ENCODE measurements around the gene KCNG2.

KCNG2 gene

GRCh38 chr18:79944126-79944731 is 146.5 kb downstream of the KCNG2 start:
- peak overlapping the region; percentile 16 for H3K9ac ChIP-seq (ENCODE audit: low read depth, low read length, poor library complexity, severe bottlenecking)
- no peaks in the 10 kb centered on the region for H3K27me3 ChIP-seq (ENCODE audit: insufficient read depth, low read length, poor library complexity, severe bottlenecking)
- H4K20me1 ChIP-seq (ENCODE audit: insufficient read depth, low read length, poor library complexity, severe bottlenecking): peaks cover 13% of the 10 kb centered on the region
- peaks cover 57% of the 10 kb centered on the region for H3K79me2 ChIP-seq (ENCODE audit: insufficient read depth, low read length)
- peaks cover 34% of the 10 kb centered on the region for H3K4me1 ChIP-seq (ENCODE audit: insufficient read depth, low read length, poor library complexity, severe bottlenecking)
- peaks cover 17% of the 10 kb centered on the region; the same call in 1 of the 2 replicates for H3K36me3 ChIP-seq (ENCODE audit: insufficient read depth, low read length)
- no peak overlapping the region for H3K4me3 ChIP-seq (ENCODE audit: low read length, poor library complexity, severe bottlenecking)
- no peak overlapping the region for H2AFZ ChIP-seq (ENCODE audit: low read length)
- no peaks in the 10 kb centered on the region for H3K9me2 ChIP-seq (replicated peaks; ENCODE audit: low read depth, low read length)
- H3K4me2 ChIP-seq (ENCODE audit: low read depth, low read length, poor library complexity, severe bottlenecking): peak overlapping the region; percentile 54
- no peaks in the 10 kb centered on the region for H3K9me3 ChIP-seq (ENCODE audit: insufficient read depth, low read depth, low read length)
- no peaks in the 10 kb centered on the region for H3F3A ChIP-seq (ENCODE audit: low read depth)
- TF ChIP-seq, protein P1, sequence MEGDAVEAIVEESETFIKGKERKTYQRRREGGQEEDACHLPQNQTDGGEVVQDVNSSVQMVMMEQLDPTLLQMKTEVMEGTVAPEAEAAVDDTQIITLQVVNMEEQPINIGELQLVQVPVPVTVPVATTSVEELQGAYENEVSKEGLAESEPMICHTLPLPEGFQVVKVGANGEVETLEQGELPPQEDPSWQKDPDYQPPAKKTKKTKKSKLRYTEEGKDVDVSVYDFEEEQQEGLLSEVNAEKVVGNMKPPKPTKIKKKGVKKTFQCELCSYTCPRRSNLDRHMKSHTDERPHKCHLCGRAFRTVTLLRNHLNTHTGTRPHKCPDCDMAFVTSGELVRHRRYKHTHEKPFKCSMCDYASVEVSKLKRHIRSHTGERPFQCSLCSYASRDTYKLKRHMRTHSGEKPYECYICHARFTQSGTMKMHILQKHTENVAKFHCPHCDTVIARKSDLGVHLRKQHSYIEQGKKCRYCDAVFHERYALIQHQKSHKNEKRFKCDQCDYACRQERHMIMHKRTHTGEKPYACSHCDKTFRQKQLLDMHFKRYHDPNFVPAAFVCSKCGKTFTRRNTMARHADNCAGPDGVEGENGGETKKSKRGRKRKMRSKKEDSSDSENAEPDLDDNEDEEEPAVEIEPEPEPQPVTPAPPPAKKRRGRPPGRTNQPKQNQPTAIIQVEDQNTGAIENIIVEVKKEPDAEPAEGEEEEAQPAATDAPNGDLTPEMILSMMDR (conservative IDR thresholded peaks at IDR 0.05; ENCODE audit: low read length): no peak
- no peak for TF ChIP-seq EZH2phosphoT487 (IDR thresholded peaks at IDR 0.05; ENCODE audit: borderline replicate concordance)

GRCh38 chr18:79944746-79945117 is 147.0 kb downstream of the KCNG2 start:
- Histone ChIP-seq H4K20me1 (ENCODE audit: insufficient read depth, low read length, poor library complexity, severe bottlenecking) (peaks cover 14% of the 10 kb centered on the region), H3K4me1 (ENCODE audit: insufficient read depth, low read length, poor library complexity, severe bottlenecking) (peaks cover 36% of the 10 kb centered on the region)

DNA sequence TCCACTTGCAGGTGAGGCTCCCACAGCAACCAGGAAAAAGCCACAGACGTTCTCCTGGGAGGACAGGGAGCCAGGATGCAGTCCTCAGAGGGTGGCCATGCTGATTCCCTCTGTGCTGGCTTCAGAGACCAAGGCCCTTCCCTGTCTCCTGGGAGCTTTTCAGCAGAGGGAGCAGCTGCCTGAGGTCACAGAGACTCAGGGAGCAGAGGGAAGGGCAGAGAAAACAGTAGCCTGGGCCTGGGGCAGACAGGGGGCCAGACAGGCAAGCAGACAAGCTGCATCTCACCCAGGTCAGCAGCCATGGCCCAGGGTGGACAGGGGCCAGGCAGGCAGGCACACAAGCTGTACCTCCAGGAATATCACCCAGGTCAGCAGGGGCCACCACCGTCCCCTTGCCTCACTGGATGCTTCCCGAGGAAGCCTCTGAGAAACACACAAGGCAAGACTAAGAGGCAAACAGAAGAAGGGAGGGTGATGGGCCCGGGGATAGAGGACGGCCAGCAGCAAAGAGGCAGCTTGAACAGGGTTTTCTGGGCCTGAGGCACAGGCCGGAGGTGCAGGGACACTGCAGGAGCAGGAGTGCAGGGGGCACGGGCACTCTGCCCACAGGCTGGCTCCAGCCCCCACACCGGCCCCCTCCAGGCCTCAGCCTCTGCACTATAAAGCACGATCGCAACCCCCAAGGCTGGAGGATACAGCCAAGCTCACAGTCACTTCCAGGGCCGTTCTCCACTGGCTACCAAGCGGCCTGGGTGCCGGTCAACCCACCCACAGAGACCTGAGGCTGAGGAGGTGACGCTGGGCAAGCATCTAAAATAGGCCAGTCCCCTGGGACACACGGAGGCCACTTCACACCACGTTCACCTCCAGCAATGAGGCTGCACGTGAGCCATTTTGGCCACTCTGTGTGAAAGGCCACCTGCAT is 147.6 kb downstream of the KCNG2 start:
- Histone ChIP-seq H3K79me2 (ENCODE audit: insufficient read depth, low read length) (peaks cover 62% of the 10 kb centered on the region), H3K4me2 (ENCODE audit: low read depth, low read length, poor library complexity, severe bottlenecking) (peak overlapping the region; percentile 54)

More at GRCh38 chr18:79944746-79945117, 147.0 kb downstream of the KCNG2 start:
- H3K36me3 ChIP-seq (ENCODE audit: insufficient read depth, low read length): peaks cover 15% of the 10 kb centered on the region; the same call in 1 of the 2 replicates
- H3K9ac ChIP-seq (ENCODE audit: low read depth, low read length, poor library complexity, severe bottlenecking): peak overlapping the region; percentile 16
- H3K9me3 ChIP-seq (ENCODE audit: insufficient read depth, low read depth, low read length): no peaks in the 10 kb centered on the region
- no peak for TF ChIP-seq EZH2phosphoT487 (IDR thresholded peaks at IDR 0.05; ENCODE audit: borderline replicate concordance)
- TF ChIP-seq, protein P1 (conservative IDR thresholded peaks at IDR 0.05; ENCODE audit: low read length): no peak
- H3K27me3 ChIP-seq (ENCODE audit: insufficient read depth, low read length, poor library complexity, severe bottlenecking): no peaks in the 10 kb centered on the region
- H3K79me2 ChIP-seq (ENCODE audit: insufficient read depth, low read length): peaks cover 62% of the 10 kb centered on the region
- H3K4me2 ChIP-seq (ENCODE audit: low read depth, low read length, poor library complexity, severe bottlenecking): peak overlapping the region; percentile 54
- no peak overlapping the region for H2AFZ ChIP-seq (ENCODE audit: low read length)
- no peak overlapping the region for H3K4me3 ChIP-seq (ENCODE audit: low read length, poor library complexity, severe bottlenecking)
- no peaks in the 10 kb centered on the region for H3K9me2 ChIP-seq (replicated peaks; ENCODE audit: low read depth, low read length)
- H3F3A ChIP-seq (ENCODE audit: low read depth): no peaks in the 10 kb centered on the region

More for the DNA sequence above, 147.6 kb downstream of the KCNG2 start:
- Histone ChIP-seq H3K27me3 (ENCODE audit: insufficient read depth, low read length, poor library complexity, severe bottlenecking) (no peaks in the 10 kb centered on the region), H3K9me2 (replicated peaks; ENCODE audit: low read depth, low read length) (no peaks in the 10 kb centered on the region), H2AFZ (ENCODE audit: low read length) (no peak overlapping the region), H3K4me1 (ENCODE audit: insufficient read depth, low read length, poor library complexity, severe bottlenecking) (peaks cover 43% of the 10 kb centered on the region), H3K4me3 (ENCODE audit: low read length, poor library complexity, severe bottlenecking) (no peak overlapping the region), H3K36me3 (ENCODE audit: insufficient read depth, low read length) (peaks cover 11% of the 10 kb centered on the region; the same call in 1 of the 2 replicates), H3F3A (ENCODE audit: low read depth) (no peaks in the 10 kb centered on the region), H3K9ac (ENCODE audit: low read depth, low read length, poor library complexity, severe bottlenecking) (peak overlapping the region; percentile 16), H4K20me1 (ENCODE audit: insufficient read depth, low read length, poor library complexity, severe bottlenecking) (peaks cover 20% of the 10 kb centered on the region), H3K9me3 (ENCODE audit: insufficient read depth, low read depth, low read length) (no peaks in the 10 kb centered on the region)
- no peak for TF ChIP-seq EZH2phosphoT487 (IDR thresholded peaks at IDR 0.05; ENCODE audit: borderline replicate concordance)
- TF ChIP-seq, protein P1 (conservative IDR thresholded peaks at IDR 0.05; ENCODE audit: low read length): no peak

Data from Loucy (cell line).